Caco-2 (cell line): ENCODE measurements around the gene DSTN. TPM values are rescaled to one million over a fixed set of nuclear protein-coding genes. Genes with fewer than 3 reads are reported as not detected.
A peak's percentile ranks its signal among the peaks of the same experiment; 100 is the strongest.

ENCODE experiments used
- BruUV-seq: library from RNA; stranded (reverse); fragments of 400-500 nt; replicated peaks from 2 replicates; lab custom pipeline; 2021; lab: Mats Ljungman, UMichigan
- CTCF ChIA-PET: fragments of 300-600 bp; sonication (Branson Sonifier 250); formaldehyde crosslinking; loops from one replicate; lab custom pipeline; 2022; ENCODE audit warnings: antibody characterized with exemption; lab: Charles Lee
- POLR2A ChIA-PET: fragments of 300-600 bp; sonication (Branson Sonifier 250); formaldehyde crosslinking; loops from one replicate; lab custom pipeline; 2022; ENCODE audit warnings: antibody characterized with exemption; lab: Charles Lee
- DNase-seq, 2 experiments: peaks; one replicate each; pipeline versions ENCODE4 v3.0.0 to v3.0.0-alpha.2; 2020 to 2022
- H3K27me3 ChIP-seq: replicated peaks from 2 replicates; pipeline ENCODE4 v1.6.0; 2011; ENCODE audit warnings: low read length; ENCODE audit not compliant: control insufficient read depth, insufficient read depth
- H3K36me3 ChIP-seq: 2 replicates; pipeline ENCODE4 v1.5.1; 2011; ENCODE audit warnings: low read length; ENCODE audit not compliant: control insufficient read depth, insufficient read depth
- H3K4me1 ChIP-seq: fragments of 250-450 bp; sonication (Bioruptor Pico); 2 replicates; pipeline ENCODE4 v1.5.1; 2020; ENCODE audit warnings: mild to moderate bottlenecking
- H3K4me3 ChIP-seq: 2 replicates; pipeline ENCODE4 v1.5.1; 2011; ENCODE audit warnings: low read depth, mild to moderate bottlenecking, control low read depth, low read length
- H3K9me3 ChIP-seq: fragments of 250-450 bp; sonication (Bioruptor Pico); 2 replicates; pipeline ENCODE4 v1.5.1; 2020; ENCODE audit warnings: mild to moderate bottlenecking, moderate library complexity
- H3K27ac Mint-ChIP-seq: one replicate; pipeline ENCODE4 v1.8.0; 2022; ENCODE audit warnings: mixed read lengths; ENCODE audit not compliant: unreplicated experiment
- H3K27me3 Mint-ChIP-seq: one replicate; pipeline ENCODE4 v1.8.0; 2022; ENCODE audit warnings: mixed read lengths; ENCODE audit not compliant: insufficient read depth, unreplicated experiment
- H3K36me3 Mint-ChIP-seq: one replicate; pipeline ENCODE4 v1.8.0; 2022; ENCODE audit warnings: mild to moderate bottlenecking, mixed read lengths; ENCODE audit not compliant: insufficient read depth, unreplicated experiment
- H3K4me1 Mint-ChIP-seq: one replicate; pipeline ENCODE4 v1.8.0; 2022; ENCODE audit warnings: low read depth, mixed read lengths; ENCODE audit not compliant: unreplicated experiment
- H3K4me3 Mint-ChIP-seq: one replicate; pipeline ENCODE4 v1.8.0; 2022; ENCODE audit warnings: mild to moderate bottlenecking, moderate library complexity, mixed read lengths; ENCODE audit not compliant: unreplicated experiment
- H3K9me3 Mint-ChIP-seq: one replicate; pipeline ENCODE4 v1.8.0; 2022; ENCODE audit warnings: mixed read lengths; ENCODE audit not compliant: unreplicated experiment
- intact Hi-C: fragments of 100-400 bp; cut with micrococcal nuclease; formaldehyde crosslinking; loops from one replicate; pipeline ENCODE4 v1.10.0; 2022; ENCODE audit not compliant: unreplicated experiment
- total RNA-seq: library from RNA; stranded (reverse); gene quantifications from 2 replicates; pipeline ENCODE4 v1.2.3, GENCODE V29; 2022
- TF ChIP-seq, protein P1 (sequence below), 2 experiments: fragments of 200-600 bp in 1 of 2; IDR thresholded peaks; 1 replicate in 1 of 2; 2 replicates in 1 of 2; pipeline versions ENCODE4 v1.5.1 to v1.8.0; 2011 to 2022; ENCODE audit warnings: antibody characterized with exemption in 1 of 2, control low read depth in 1 of 2, inconsistent platforms in 1 of 2, low read depth in 1 of 2, low read length in 1 of 2, mild to moderate bottlenecking in 1 of 2, moderate library complexity in 1 of 2; ENCODE audit not compliant: insufficient read depth in 1 of 2, severe bottlenecking in 1 of 2, unreplicated experiment in 1 of 2

The DSTN gene
- total RNA-seq, 1 experiment from 2014 or later: 318 TPM

DNA sequence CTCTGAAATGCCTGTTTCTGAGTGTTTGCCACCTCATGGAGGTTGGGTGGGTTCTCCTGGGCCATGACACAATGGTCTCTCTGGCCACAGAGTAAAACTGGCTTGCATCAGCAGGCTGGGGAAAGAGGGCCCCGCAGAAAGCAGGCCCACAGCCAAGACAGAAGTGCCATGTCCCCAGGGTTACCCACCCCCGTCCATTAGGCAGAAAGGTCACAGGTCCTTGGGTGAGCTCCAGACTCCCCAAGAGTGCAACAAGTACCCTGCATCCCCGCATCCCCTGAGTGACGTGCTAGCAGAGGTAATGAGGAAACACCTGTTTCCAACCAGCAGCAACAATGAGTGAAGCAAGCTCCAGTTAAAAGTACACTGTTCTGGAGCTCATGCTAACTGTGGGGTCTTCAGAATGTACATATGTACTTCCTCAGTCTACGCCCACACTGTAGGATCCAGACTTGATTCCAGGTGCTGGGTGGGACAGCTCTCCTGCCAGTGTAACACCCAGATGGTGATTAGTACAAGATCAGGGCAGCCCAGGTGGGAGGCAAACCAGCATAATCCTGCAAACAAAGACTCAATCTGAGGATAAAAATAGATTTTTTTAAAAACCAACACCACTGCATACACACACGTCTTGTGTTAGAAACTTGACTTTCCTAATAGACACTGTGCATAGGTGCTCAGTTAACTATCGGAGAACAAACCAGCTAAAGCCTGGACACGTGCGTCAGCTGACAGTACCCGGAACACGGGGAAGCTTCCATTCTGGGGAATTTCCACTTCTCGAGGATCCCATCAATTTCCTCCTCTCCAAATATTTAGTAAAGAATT lies 80.6 kb downstream of the DSTN start:
- BruUV-seq: no TSS peak
- Histone ChIP-seq H3K9me3 (no peaks in the 10 kb centered on the region), H3K4me3 (no peak overlapping the region), H3K27me3 (no peaks in the 10 kb centered on the region), H3K36me3 (peaks cover 16% of the 10 kb centered on the region), H3K4me1 (0 out of 2 replicates have a peak, but pooled peaks cover 8% of the 10 kb centered on the region)
- intact Hi-C loops: no loop called here
- Mint-ChIP-seq H3K9me3 (no peaks in the 10 kb centered on the region), H3K36me3 (peaks cover 99% of the 10 kb centered on the region), H3K4me3 (no peak overlapping the region), H3K27me3 (no peaks in the 10 kb centered on the region), H3K4me1 (peaks cover 18% of the 10 kb centered on the region), H3K27ac (no peak overlapping the region)
- DNase-seq: no peak
- POLR2A ChIA-PET: no interaction called here
- TF ChIP-seq, protein P1, sequence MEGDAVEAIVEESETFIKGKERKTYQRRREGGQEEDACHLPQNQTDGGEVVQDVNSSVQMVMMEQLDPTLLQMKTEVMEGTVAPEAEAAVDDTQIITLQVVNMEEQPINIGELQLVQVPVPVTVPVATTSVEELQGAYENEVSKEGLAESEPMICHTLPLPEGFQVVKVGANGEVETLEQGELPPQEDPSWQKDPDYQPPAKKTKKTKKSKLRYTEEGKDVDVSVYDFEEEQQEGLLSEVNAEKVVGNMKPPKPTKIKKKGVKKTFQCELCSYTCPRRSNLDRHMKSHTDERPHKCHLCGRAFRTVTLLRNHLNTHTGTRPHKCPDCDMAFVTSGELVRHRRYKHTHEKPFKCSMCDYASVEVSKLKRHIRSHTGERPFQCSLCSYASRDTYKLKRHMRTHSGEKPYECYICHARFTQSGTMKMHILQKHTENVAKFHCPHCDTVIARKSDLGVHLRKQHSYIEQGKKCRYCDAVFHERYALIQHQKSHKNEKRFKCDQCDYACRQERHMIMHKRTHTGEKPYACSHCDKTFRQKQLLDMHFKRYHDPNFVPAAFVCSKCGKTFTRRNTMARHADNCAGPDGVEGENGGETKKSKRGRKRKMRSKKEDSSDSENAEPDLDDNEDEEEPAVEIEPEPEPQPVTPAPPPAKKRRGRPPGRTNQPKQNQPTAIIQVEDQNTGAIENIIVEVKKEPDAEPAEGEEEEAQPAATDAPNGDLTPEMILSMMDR (IDR thresholded peaks at IDR 0.05; ENCODE audit: insufficient read depth in 1 of 2, low read depth in 1 of 2, low read length in 1 of 2, severe bottlenecking in 1 of 2, unreplicated experiment in 1 of 2): no peak
- CTCF ChIA-PET: interaction anchor here (1.3 kb wide), 1 partner anchor 288 kb away, joined by 5 read pairs; no protein-coding TSS in a partner anchor

DNA sequence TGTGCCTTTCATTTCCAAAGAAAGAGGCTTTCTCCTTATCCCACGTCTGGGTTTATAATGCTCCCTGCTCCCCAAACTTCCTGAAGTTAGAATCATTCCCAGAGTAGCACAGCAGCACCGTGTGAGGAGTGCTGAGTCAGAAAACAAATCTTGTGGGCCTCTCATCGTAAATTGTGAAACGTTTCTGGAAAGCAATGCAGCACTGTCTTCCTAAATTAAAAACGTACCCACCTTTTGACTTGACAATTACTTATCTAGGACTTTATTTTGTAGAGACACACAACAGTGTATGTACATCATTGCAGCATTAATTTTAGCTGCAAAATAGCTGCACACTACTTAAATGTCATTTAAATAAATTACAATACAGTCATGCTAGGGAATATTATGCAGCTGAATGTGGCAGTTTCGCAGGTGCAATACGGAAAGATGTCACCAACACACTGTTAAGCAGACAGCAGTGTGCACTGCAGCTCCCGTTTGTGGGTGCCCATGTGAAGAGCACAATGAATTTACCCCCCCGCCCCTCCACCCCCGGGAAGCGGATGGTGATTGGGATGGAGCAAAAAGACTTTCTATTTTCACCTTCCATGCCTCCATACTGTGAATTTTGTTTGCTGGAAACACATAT lies 81.4 kb downstream of the DSTN start:
- no peaks in the 10 kb centered on the region for H3K9me3 Mint-ChIP-seq
- H3K27me3 Mint-ChIP-seq: no peaks in the 10 kb centered on the region
- H3K4me3 ChIP-seq: no peak overlapping the region
- H3K36me3 ChIP-seq: peaks cover 16% of the 10 kb centered on the region
- intact Hi-C loops: no loop called here
- no peak overlapping the region for H3K27ac Mint-ChIP-seq
- TF ChIP-seq, protein P1 (IDR thresholded peaks at IDR 0.05; ENCODE audit: insufficient read depth in 1 of 2, low read depth in 1 of 2, low read length in 1 of 2, severe bottlenecking in 1 of 2, unreplicated experiment in 1 of 2): no peak
- no peak for DNase-seq
- no TSS peak for BruUV-seq
- H3K4me1 Mint-ChIP-seq: peaks cover 22% of the 10 kb centered on the region
- POLR2A ChIA-PET: no interaction called here
- no peaks in the 10 kb centered on the region for H3K9me3 ChIP-seq
- no peak overlapping the region for H3K4me3 Mint-ChIP-seq
- 0 out of 2 replicates have a peak, but pooled peaks cover 8% of the 10 kb centered on the region for H3K4me1 ChIP-seq
- no peaks in the 10 kb centered on the region for H3K27me3 ChIP-seq
- peaks cover 99% of the 10 kb centered on the region for H3K36me3 Mint-ChIP-seq
- CTCF ChIA-PET: interaction anchor here (0.7 to 1.3 kb wide), 5 partner anchors 32 to 287 kb away, joined by 3 to 5 read pairs (median 3); partner anchors contain the start of gene RRBP1

DNA sequence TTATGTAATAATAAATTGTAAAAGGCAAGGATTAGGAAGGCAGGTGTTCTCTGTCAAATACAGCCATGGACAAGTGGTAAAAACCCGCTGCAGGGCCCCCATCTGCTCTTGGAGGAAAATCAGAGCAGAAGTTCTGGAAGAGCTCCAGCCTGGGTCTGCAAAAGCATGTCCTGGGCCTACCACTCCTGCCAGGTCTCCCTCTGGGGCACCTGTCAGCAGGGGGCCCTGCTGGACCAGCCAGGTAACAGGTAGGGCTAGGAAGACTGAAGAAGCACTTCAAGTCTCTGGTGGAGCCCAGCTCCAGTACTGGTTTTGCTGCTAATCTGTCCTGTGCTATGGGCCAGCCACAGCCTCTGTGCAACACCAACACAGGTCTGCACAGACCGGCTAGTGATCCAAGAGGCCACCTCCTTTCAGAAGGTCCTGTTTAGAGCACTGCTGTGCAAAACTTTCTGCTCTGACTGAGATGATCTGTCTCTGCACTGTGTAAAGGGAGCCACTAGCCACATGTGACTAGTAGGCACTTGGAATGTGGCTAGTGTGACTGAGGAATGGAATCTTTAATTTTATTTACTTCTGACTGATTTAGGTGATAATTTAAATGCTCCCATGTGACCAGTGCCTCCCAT lies 82.0 kb downstream of the DSTN start:
- peak; percentile 67 to 69 for DNase-seq
- intact Hi-C loops: no loop called here
- H3K27me3 Mint-ChIP-seq: no peaks in the 10 kb centered on the region
- no TSS peak for BruUV-seq
- no peaks in the 10 kb centered on the region for H3K27me3 ChIP-seq
- ChIA-PET CTCF (interaction anchor here (0.7 to 1.3 kb wide), 5 partner anchors 31 to 287 kb away, joined by 3 to 5 read pairs (median 3); partner anchors contain the start of gene RRBP1), POLR2A (no interaction called here)
- H3K36me3 Mint-ChIP-seq: peaks cover 99% of the 10 kb centered on the region
- H3K4me1 ChIP-seq: 0 out of 2 replicates have a peak, but pooled peaks cover 8% of the 10 kb centered on the region
- no peak overlapping the region for H3K4me3 Mint-ChIP-seq
- H3K9me3 Mint-ChIP-seq: no peaks in the 10 kb centered on the region
- no peak overlapping the region for H3K4me3 ChIP-seq
- no peak overlapping the region for H3K27ac Mint-ChIP-seq
- peaks cover 21% of the 10 kb centered on the region for H3K4me1 Mint-ChIP-seq
- TF ChIP-seq, protein P1 (IDR thresholded peaks at IDR 0.05; ENCODE audit: insufficient read depth in 1 of 2, low read depth in 1 of 2, low read length in 1 of 2, severe bottlenecking in 1 of 2, unreplicated experiment in 1 of 2): peak; percentile 31 to 70
- H3K36me3 ChIP-seq: peaks cover 16% of the 10 kb centered on the region
- no peaks in the 10 kb centered on the region for H3K9me3 ChIP-seq
